NB4 (cell line): Measurements from ENCODE around the gene PDE5A.
A peak's percentile ranks its signal among the peaks of the same experiment; 100 is the strongest.

Source experiments
- DNase-seq: peaks from one replicate; pipeline ENCODE4 v3.0.0; 2010; ENCODE audit warnings: low read depth
- H3K4me3 ChIP-seq: one replicate; pipeline ENCODE4 v1.5.1; 2011; ENCODE audit warnings: mild to moderate bottlenecking, low read depth, low read length, moderate library complexity
- MYC ChIP-seq: IDR thresholded peaks from 2 replicates; pipeline ENCODE4 v1.6.1; 2011; ENCODE audit warnings: low read depth, low read length
- POLR2A ChIP-seq: IDR thresholded peaks from 2 replicates; pipeline ENCODE4 v1.6.1; 2011; ENCODE audit warnings: mild to moderate bottlenecking; ENCODE audit not compliant: insufficient read length; ENCODE audit errors: extremely low read depth
- TF ChIP-seq, protein P1 (sequence below): IDR thresholded peaks from 2 replicates; pipeline ENCODE4 v1.6.1; 2011; ENCODE audit warnings: low read depth, low read length
- TF ChIP-seq, protein P2 (sequence below): IDR thresholded peaks from one replicate; pipeline ENCODE4 v1.5.1; 2012; ENCODE audit warnings: low read depth, low read length

Gene PDE5A

DNA sequence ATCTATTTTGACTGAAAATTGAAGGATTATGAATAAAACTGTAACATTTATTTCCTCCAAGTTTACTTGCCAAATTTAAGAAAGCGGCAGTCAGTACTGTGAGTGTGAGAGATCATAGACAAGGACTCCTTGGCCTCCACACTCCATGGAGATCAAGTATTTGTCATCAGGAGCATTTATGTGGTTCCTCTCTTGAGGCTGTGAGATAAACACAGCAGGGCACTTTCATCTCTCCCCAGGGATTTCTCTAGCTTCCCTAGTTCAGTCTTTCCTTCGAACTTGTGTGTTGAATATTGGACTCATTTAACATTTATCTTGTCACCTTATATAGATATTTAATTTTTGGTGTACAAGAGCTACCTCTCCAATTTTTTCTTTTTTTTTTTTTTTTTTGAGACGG is 40.8 kb downstream of the PDE5A start:
- TF ChIP-seq POLR2A, result no peak
- TF ChIP-seq MYC, result no peak
- DNase-seq, result peak; percentile 67
- H3K4me3 ChIP-seq, result no peak overlapping the region

DNA sequence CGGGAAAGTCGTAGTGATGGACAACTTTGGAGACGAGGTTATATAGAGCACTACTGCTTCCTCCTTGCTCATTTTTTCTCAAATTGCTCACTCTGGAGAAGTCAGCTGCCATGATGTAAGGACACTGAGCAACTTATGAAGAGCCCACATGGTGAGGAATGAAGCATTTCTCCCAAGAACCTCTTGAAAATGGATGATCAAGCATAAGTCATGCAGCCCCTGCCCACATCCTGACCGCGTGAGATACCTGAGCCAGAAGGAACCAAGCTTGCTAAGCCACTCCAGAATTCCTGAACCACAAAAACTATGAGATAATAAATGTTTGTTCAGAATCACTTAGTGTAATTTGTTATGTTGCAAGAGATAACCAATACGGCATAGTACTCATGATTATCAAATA is 42.8 kb downstream of the PDE5A start:
- no peak for DNase-seq

DNA sequence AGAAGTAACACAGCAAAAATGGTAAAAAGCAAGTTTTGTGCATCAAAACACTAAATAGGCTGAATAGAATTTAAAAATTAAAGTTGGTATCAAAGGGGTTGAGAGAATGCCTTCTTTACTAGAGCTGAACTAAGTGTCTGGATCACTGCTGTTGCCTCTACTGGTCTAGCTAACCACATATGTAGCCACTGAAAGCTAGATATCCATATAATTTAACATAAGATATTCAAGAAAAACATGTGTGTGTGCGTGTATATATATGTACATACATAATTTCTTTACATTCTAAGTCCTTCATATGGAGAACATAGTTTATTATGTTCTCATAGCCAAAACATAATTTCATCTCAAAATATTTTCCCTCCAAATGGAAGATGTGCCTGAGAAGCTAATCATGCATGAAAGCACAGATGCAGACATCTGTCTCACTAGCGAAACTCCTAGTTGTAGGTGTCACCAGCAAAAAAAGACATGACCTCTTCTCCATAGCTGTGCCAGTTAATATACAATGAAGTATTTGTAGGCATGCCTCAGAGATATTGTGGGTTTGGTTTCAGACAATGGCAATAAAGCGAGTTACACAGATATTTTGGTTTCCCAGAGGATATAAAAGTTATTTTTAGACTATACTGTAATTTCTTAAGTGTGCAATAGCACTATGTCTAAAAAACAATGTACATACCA is 47.3 kb downstream of the PDE5A start:
- H3K4me3 ChIP-seq, result no peak overlapping the region
- TF ChIP-seq, protein P1, sequence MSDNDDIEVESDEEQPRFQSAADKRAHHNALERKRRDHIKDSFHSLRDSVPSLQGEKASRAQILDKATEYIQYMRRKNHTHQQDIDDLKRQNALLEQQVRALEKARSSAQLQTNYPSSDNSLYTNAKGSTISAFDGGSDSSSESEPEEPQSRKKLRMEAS, result no peak
- no peak for TF ChIP-seq POLR2A
- no peak for DNase-seq

More for the DNA sequence above, 42.8 kb downstream of the PDE5A start:
- H3K4me3 ChIP-seq, result no peak overlapping the region
- TF ChIP-seq, protein P1, result no peak
- TF ChIP-seq, protein P2, sequence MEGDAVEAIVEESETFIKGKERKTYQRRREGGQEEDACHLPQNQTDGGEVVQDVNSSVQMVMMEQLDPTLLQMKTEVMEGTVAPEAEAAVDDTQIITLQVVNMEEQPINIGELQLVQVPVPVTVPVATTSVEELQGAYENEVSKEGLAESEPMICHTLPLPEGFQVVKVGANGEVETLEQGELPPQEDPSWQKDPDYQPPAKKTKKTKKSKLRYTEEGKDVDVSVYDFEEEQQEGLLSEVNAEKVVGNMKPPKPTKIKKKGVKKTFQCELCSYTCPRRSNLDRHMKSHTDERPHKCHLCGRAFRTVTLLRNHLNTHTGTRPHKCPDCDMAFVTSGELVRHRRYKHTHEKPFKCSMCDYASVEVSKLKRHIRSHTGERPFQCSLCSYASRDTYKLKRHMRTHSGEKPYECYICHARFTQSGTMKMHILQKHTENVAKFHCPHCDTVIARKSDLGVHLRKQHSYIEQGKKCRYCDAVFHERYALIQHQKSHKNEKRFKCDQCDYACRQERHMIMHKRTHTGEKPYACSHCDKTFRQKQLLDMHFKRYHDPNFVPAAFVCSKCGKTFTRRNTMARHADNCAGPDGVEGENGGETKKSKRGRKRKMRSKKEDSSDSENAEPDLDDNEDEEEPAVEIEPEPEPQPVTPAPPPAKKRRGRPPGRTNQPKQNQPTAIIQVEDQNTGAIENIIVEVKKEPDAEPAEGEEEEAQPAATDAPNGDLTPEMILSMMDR, result no peak
- TF ChIP-seq MYC (no peak), POLR2A (no peak)

DNA sequence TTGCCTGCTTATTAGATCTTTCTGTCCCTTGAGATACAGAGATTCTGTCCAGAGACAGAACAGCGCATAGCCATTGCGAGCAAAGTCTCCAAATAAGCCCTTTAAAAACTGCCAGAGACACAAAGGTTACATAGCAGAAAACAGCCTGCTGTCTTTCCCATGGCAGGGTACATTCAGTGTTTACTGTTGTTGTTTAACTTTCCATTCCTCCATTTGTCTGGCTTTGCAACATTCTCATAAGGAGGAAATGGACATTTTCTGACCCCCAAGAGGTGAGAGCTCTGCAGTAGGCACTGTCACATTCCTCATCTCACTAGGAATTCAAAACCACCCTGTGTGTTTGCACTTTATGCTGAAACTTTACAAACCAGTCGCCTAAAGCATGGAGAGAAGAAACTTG is 48.3 kb downstream of the PDE5A start:
- TF ChIP-seq, protein P1, result no peak
- TF ChIP-seq, protein P2, result no peak
- TF ChIP-seq POLR2A (no peak), MYC (no peak)
- no peak for DNase-seq
- no peak overlapping the region for H3K4me3 ChIP-seq

DNA sequence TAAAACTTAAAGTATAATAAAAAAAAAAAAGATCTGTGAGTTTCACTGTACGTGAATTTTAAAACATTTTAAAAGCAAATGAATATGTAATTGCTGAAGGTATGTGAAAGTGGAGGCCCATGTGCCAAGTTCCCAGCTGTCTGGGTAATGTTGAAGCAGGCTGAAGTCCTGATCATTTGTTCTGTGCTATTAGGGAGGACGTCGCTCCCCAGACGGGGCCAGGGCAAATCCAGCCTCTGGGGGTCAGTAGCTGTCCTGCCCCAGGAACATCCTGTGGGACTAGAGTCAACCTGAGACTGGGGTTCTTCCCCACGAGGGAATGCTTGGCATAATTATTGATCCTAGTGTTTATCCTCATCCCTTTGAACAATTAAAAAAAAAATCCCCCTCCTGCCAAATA is 48.8 kb downstream of the PDE5A start:
- H3K4me3 ChIP-seq, result no peak overlapping the region
- no peak for TF ChIP-seq MYC
- no peak for TF ChIP-seq POLR2A
- TF ChIP-seq, protein P2, result no peak
- TF ChIP-seq, protein P1, result no peak
- no peak for DNase-seq

DNA sequence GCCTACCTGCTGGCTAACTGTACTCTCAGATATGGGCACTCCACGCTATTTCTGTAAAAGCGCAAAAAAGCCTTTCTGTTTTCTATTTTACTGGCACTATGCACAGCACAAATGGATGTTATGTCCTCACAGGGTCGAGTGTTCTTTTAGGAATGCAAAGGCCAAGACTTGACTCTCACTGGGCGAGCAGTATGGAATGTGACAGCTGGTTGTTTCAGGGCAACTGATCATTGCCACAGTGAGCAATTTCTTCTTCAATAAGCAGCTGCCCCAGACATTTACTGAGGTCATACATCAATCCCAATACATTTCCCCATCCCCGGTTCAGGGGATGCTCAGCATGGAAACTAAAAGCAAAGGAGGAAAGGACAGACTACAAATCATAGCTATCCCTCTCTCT is 58.2 kb downstream of the PDE5A start:
- DNase-seq, result no peak
- H3K4me3 ChIP-seq, result no peak overlapping the region
- TF ChIP-seq, protein P2, result no peak
- TF ChIP-seq, protein P1, result no peak
- TF ChIP-seq POLR2A, result no peak
- TF ChIP-seq MYC, result no peak

DNA sequence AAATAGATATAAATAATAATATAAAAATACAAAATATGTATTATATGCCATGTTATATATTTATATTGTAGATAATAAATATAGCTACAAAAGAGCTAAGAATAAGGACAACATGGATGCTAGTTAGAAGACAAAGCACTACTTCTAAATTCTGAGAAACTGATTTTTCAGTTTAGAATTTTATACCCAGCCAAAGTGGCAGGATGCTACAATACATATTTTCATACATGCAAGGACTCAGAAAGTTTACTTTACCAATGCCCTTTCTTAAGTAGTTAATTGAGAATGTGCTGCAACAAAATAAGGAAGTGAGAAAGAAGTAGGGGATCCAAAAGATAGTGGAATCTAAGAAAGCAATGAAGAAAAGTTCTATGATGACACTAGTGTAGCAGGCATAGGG is 64.5 kb downstream of the PDE5A start:
- DNase-seq, result no peak
- no peak for TF ChIP-seq POLR2A
- TF ChIP-seq, protein P2, result no peak
- TF ChIP-seq, protein P1, result no peak
- TF ChIP-seq MYC, result no peak
- H3K4me3 ChIP-seq, result no peak overlapping the region
